Smooth muscle cell (in vitro differentiated cells): ENCODE measurements around the gene GALNT6. TPM values are rescaled to one million over a fixed set of nuclear protein-coding genes. Genes with fewer than 3 reads are reported as not detected.

Source experiments
- DNase-seq: peaks from one replicate; lab custom pipeline; 2025; ENCODE audit not compliant: unreplicated experiment; lab: John Stamatoyannopoulos, UW
- H2AFZ ChIP-seq: fragments of 200-600 bp; sonication (generic); 2 replicates; pipeline ENCODE4 v1.6.0; 2016; ENCODE audit warnings: antibody characterized with exemption, low read depth, mild to moderate bottlenecking
- H3F3A ChIP-seq: fragments of 200-600 bp; sonication (generic); 2 replicates; pipeline ENCODE4 v1.6.0; 2017; ENCODE audit warnings: antibody characterized with exemption, low read depth
- H3K27ac ChIP-seq: fragments of 200-600 bp; sonication (generic); 2 replicates; pipeline ENCODE4 v1.5.1; 2016; ENCODE audit warnings: low read depth, mild to moderate bottlenecking
- H3K27me3 ChIP-seq: fragments of 200-600 bp; sonication (generic); 2 replicates; pipeline ENCODE4 v1.6.1; 2016; ENCODE audit warnings: low read depth, mild to moderate bottlenecking
- H3K36me3 ChIP-seq: fragments of 200-600 bp; sonication (generic); 2 replicates; pipeline ENCODE4 v1.5.1; 2016; ENCODE audit warnings: low read depth
- H3K4me1 ChIP-seq: fragments of 200-600 bp; sonication (generic); 2 replicates; pipeline ENCODE4 v1.5.1; 2016; ENCODE audit warnings: low read depth
- H3K4me2 ChIP-seq: fragments of 200-600 bp; sonication (generic); 2 replicates; pipeline ENCODE4 v1.6.0; 2016; ENCODE audit warnings: mild to moderate bottlenecking
- H3K4me3 ChIP-seq: fragments of 200-600 bp; sonication (generic); 2 replicates; pipeline ENCODE4 v1.5.1; 2016; ENCODE audit warnings: mild to moderate bottlenecking
- H3K79me2 ChIP-seq: fragments of 200-600 bp; sonication (generic); 2 replicates; pipeline ENCODE4 v1.6.0; 2016; ENCODE audit warnings: low read depth, mild to moderate bottlenecking
- H3K9ac ChIP-seq: fragments of 200-600 bp; sonication (generic); 2 replicates; pipeline ENCODE4 v1.6.0; 2016; ENCODE audit warnings: low read depth
- H3K9me3 ChIP-seq: fragments of 200-600 bp; sonication (generic); replicated peaks from 2 replicates; pipeline ENCODE4 v1.5.1; 2016; ENCODE audit warnings: low read depth
- H4K20me1 ChIP-seq: fragments of 200-600 bp; sonication (generic); 2 replicates; pipeline ENCODE4 v1.6.0; 2016; ENCODE audit warnings: low read depth
- WGBS: methylation state at CpG from one replicate; pipeline ENCODE4 v1.1.7; 2016; ENCODE audit warnings: low lambda C conversion rate; 5-methylcytosine and 5-hydroxymethylcytosine counted together
- polyA plus RNA-seq: library from polyadenylated mRNA; unstranded; fragments of >200 nt; fragmentation: Nextera tagmentation; extraction: Ambion mirVana; gene quantifications from 2 replicates; pipeline ENCODE4 v1.2.1, GENCODE V29; 2016
- total RNA-seq: library from RNA; depleted of rRNA; stranded (reverse); fragments of >200 nt; gene quantifications from 2 replicates; pipeline ENCODE4 v1.2.3, GENCODE V29; 2014
- TF ChIP-seq, protein P1 (sequence below): fragments of 200-600 bp; sonication (generic); IDR thresholded peaks from 2 replicates; pipeline ENCODE4 v1.5.1; 2017; ENCODE audit warnings: borderline replicate concordance, mild to moderate bottlenecking, antibody characterized with exemption; ENCODE audit not compliant: insufficient read depth, poor library complexity, severe bottlenecking

GALNT6 gene
- total and polyA plus RNA-seq, 2 experiments from 2014 or later = 7.8 to 55.6 TPM

DNA sequence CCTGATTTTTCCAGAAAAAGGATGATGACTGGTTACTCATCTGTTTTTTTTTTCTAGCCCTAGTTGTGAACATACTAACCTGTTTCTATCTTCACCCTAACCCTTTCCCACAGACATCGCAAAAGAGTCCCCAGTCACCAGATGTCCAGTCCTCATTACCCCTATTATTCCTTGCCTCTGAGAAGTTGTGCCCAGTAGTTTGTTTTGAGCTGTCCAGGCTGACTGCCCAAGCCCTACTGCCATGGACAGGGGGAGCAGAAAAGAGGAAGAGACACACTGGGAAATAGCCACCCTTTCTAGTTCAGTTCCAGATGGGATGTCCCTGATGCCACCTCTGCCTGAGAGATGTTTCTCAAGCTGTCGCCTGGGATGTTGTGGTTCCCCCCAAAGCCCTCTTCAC is 30.9 kb downstream of the GALNT6 start:
- Histone ChIP-seq H3K4me2 (no peak overlapping the region), H3K79me2 (no peaks in the 10 kb centered on the region), H3K27ac (no peak overlapping the region), H3K4me1 (no peaks in the 10 kb centered on the region), H3K4me3 (no peak overlapping the region), H3F3A (no peaks in the 10 kb centered on the region), H3K36me3 (no peaks in the 10 kb centered on the region), H3K27me3 (no peaks in the 10 kb centered on the region), H2AFZ (no peak overlapping the region), H3K9ac (no peak overlapping the region), H4K20me1 (no peaks in the 10 kb centered on the region), H3K9me3 (no peaks in the 10 kb centered on the region)
- TF ChIP-seq, protein P1, sequence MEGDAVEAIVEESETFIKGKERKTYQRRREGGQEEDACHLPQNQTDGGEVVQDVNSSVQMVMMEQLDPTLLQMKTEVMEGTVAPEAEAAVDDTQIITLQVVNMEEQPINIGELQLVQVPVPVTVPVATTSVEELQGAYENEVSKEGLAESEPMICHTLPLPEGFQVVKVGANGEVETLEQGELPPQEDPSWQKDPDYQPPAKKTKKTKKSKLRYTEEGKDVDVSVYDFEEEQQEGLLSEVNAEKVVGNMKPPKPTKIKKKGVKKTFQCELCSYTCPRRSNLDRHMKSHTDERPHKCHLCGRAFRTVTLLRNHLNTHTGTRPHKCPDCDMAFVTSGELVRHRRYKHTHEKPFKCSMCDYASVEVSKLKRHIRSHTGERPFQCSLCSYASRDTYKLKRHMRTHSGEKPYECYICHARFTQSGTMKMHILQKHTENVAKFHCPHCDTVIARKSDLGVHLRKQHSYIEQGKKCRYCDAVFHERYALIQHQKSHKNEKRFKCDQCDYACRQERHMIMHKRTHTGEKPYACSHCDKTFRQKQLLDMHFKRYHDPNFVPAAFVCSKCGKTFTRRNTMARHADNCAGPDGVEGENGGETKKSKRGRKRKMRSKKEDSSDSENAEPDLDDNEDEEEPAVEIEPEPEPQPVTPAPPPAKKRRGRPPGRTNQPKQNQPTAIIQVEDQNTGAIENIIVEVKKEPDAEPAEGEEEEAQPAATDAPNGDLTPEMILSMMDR = no peak
- WGBS = 91% methylated on average over 2 of the region's 2 CpGs
- no peak for DNase-seq

DNA sequence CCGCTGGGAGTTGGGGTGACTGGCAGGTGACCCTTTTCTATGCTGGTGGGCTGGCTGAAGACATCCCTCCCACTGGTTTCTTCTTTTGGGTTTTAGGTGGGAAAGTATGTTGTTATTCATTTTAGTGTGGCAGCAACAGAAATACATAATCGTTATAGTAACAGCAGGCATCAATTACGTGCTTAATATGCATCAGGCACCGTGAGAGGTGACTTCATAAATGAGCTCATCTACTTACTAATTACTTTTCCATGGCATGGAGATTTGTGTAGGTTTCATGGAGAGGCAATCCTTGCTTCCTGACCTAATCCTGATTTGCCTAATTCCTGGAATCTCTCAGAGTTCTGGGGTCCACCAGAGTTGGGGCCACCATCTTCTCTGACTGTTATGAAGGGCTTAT is 31.4 kb downstream of the GALNT6 start:
- Histone ChIP-seq H3K27me3 (no peaks in the 10 kb centered on the region), H3K4me1 (no peaks in the 10 kb centered on the region), H3F3A (no peaks in the 10 kb centered on the region), H3K27ac (no peak overlapping the region), H3K9ac (no peak overlapping the region), H3K9me3 (no peaks in the 10 kb centered on the region), H4K20me1 (no peaks in the 10 kb centered on the region), H3K4me3 (no peak overlapping the region), H3K36me3 (no peaks in the 10 kb centered on the region), H2AFZ (no peak overlapping the region), H3K79me2 (no peaks in the 10 kb centered on the region), H3K4me2 (no peak overlapping the region)
- TF ChIP-seq, protein P1 = no peak
- 83% methylated on average over 4 of the region's 4 CpGs for WGBS
- DNase-seq = no peak

DNA sequence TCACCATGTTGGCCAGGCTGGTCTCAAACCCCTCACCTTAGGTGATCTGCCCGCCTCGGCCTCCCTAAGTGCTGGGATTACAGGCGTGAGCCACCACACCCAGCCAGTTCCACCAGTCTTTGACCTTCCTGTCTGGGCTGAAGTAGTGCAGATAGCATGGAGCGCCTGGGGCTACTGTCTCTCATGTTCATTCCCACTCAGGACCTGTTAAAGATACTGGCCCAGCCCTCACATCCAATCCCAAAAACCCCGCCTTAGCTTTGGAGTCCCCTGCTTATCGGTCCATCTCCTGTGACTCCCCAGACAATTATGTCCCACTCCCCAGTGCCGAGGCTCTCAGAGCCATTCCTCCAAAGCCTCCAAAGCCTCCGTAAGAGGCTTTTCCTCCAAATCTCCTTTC is 32.7 kb downstream of the GALNT6 start:
- no peaks in the 10 kb centered on the region for H3K9me3 ChIP-seq
- no peak overlapping the region for H2AFZ ChIP-seq
- 92% methylated on average over 8 of the region's 8 CpGs for WGBS
- no peaks in the 10 kb centered on the region for H3F3A ChIP-seq
- no peaks in the 10 kb centered on the region for H3K4me1 ChIP-seq
- H3K79me2 ChIP-seq = no peaks in the 10 kb centered on the region
- DNase-seq = no peak
- H4K20me1 ChIP-seq = no peaks in the 10 kb centered on the region
- no peak overlapping the region for H3K4me2 ChIP-seq
- no peak overlapping the region for H3K27ac ChIP-seq
- no peak overlapping the region for H3K9ac ChIP-seq
- no peak overlapping the region for H3K4me3 ChIP-seq
- H3K27me3 ChIP-seq = no peaks in the 10 kb centered on the region
- H3K36me3 ChIP-seq = no peaks in the 10 kb centered on the region
- TF ChIP-seq, protein P1 = no peak

DNA sequence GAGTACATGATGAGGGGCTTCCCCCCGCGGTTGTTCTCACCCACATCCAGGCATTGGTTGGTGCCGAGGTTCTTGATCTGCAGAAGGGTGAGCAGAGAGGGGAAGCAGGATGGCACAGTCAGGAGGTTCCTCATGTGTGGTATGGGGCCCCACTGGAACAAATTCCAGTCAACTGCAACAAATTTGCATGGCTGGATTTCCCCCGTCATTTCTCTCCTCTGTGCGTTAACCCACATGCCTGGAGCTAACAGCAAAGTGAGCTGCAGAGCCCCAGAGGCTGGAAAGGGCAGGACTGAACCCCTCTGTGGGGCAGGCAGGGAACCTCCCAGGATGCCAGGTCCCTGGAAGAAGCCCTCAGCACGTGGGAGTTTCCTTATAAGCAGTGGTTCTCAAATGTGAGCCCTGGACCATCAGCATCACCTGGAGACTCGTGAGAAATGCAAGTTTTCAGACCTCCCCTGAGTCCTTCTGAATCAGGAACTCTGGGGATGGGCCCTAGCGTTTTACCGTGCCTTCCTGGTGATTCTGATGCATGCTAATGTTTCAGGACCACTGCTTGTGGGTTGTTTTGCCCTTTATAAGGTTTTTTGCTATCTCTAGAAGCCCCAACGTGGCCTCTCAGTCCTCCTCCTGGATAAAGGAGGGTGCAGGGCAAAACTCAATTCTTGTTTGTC is 33.7 kb downstream of the GALNT6 start:
- WGBS = 95% methylated on average over 10 of the region's 10 CpGs
- Histone ChIP-seq H3K27ac (no peak overlapping the region), H2AFZ (no peak overlapping the region), H3K36me3 (no peaks in the 10 kb centered on the region), H4K20me1 (no peaks in the 10 kb centered on the region), H3K4me3 (no peak overlapping the region), H3K4me1 (no peaks in the 10 kb centered on the region), H3K27me3 (no peaks in the 10 kb centered on the region), H3K4me2 (no peak overlapping the region), H3K79me2 (no peaks in the 10 kb centered on the region), H3K9me3 (no peaks in the 10 kb centered on the region), H3F3A (no peaks in the 10 kb centered on the region), H3K9ac (no peak overlapping the region)
- TF ChIP-seq, protein P1 = no peak
- DNase-seq = no peak
